Measurements from ENCODE around the gene PCCB. TPM values are rescaled to one million over a fixed set of nuclear protein-coding genes. Genes with fewer than 3 reads are reported as not detected.
"Not testable (repeated sequence)": the region's sequence is repeated elsewhere in the genome, so short reads cannot be mapped to it uniquely, and the experiment has no call there.

PCCB gene
- total RNA-seq, 2 donors from 2014 or later = 43.9 to 53.5 TPM

DNA sequence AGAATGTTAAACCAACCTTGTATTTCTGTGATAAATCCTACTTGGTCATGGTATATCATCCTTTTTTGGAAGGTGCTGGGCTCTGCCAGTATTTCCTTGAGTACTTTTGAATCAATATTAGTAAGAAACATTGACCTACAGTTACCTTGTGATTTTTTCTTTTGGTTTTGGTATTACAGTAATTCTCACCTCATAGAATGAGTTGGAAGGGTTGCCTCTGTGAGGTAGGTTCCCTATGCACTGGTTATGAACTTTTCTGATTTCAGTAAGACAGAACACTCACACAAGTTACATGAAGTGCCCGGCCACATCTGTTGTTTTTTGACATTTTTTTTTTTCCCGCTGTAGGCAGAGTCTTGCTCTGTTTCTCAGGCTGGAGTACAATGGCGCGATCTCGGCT, 20.0 kb downstream of the PCCB start:
- Mint-ChIP-seq H3K36me3 (ENCODE audit: insufficient read depth in 2 of 2) (peaks cover 4 to 16% of the 10 kb centered on the region in 2 donors), H3K9me3 (no peaks in the 10 kb centered on the region), H3K27me3 (ENCODE audit: low read depth) (no peaks in the 10 kb centered on the region), H3K27ac (no peak overlapping the region), H3K4me1 (ENCODE audit: low read depth) (peaks cover 44% of the 10 kb centered on the region), H3K4me3 (peak overlapping the region in 1 of 2 donors; percentile 22)
- DNase-seq (no peak), ATAC-seq (replicated peaks in 1 of 2) (peak; percentile 87 to 93)

GRCh38 chr3:136271626-136272025, 21.5 kb downstream of the PCCB start:
- ATAC-seq (replicated peaks in 1 of 2); H3K4me3 Mint-ChIP-seq; H3K9me3 Mint-ChIP-seq; H3K27ac Mint-ChIP-seq; H3K27me3 Mint-ChIP-seq (ENCODE audit: low read depth); DNase-seq: not testable (repeated sequence)
- peaks cover 42% of the 10 kb centered on the region for H3K4me1 Mint-ChIP-seq (ENCODE audit: low read depth)
- peaks cover 2 to 14% of the 10 kb centered on the region in 2 donors for H3K36me3 Mint-ChIP-seq (ENCODE audit: insufficient read depth in 2 of 2)

DNA sequence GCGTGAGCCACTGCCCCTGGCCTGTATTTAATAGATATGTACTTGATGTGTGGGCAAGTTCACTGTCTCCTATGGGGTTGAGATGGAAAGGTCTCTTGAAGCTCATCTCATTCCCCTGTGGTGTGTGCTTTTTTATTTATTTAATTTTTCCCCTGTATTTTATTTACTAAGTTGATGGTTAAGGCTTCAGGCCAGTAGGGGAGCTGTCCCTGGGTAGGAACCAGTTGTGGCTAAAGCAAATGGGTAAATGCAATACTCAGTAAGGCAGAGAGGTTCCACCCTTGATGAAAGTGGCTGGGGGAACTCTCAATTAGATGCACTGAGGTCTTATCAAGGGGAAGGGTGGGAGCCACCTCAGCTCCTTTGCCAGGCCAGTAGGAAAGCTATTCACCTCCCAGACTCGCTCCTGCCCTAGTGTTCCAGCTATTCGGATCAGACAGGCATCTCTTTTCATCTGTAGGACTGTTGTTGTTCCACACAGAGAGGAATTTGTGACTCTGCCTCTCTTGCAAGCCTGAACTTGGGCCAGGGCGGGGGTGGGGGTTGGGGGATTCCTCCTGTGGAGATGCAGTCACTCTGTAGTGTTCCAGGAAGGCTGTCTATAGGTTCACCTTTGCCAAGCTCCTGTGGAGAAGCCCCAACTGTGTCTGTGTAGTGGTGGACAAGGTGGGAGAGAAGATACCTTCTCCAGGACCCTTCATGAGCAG, 26.1 kb downstream of the PCCB start:
- Mint-ChIP-seq H3K27me3 (ENCODE audit: low read depth) (no peaks in the 10 kb centered on the region), H3K27ac (no peak overlapping the region), H3K9me3 (peaks cover 6 to 10% of the 10 kb centered on the region in 2 donors), H3K4me3 (no peak overlapping the region), H3K36me3 (ENCODE audit: insufficient read depth in 2 of 2) (peaks cover 14 to 41% of the 10 kb centered on the region in 2 donors), H3K4me1 (ENCODE audit: low read depth) (peaks cover 29% of the 10 kb centered on the region)
- ATAC-seq (replicated peaks in 1 of 2) (no peak), DNase-seq (no peak)

- H3K4me3 Mint-ChIP-seq = no peak overlapping the region
- H3K9me3 Mint-ChIP-seq = peaks cover 8 to 12% of the 10 kb centered on the region in 2 donors
- ATAC-seq (replicated peaks in 1 of 2) (no peak), DNase-seq (no peak)
- H3K36me3 Mint-ChIP-seq (ENCODE audit: insufficient read depth in 2 of 2) = peaks cover 17 to 47% of the 10 kb centered on the region in 2 donors
- no peak overlapping the region for H3K27ac Mint-ChIP-seq
- H3K4me1 Mint-ChIP-seq (ENCODE audit: low read depth) = peaks cover 20% of the 10 kb centered on the region
- H3K27me3 Mint-ChIP-seq (ENCODE audit: low read depth) = no peaks in the 10 kb centered on the region
These were observed 27.0 kb downstream of the PCCB start for GRCh38 chr3:136277115-136277514.

- DNase-seq (no peak), ATAC-seq (replicated peaks in 1 of 2) (no peak)
- peaks cover 8 to 12% of the 10 kb centered on the region in 2 donors for H3K9me3 Mint-ChIP-seq
- no peaks in the 10 kb centered on the region for H3K27me3 Mint-ChIP-seq (ENCODE audit: low read depth)
- peaks cover 17 to 50% of the 10 kb centered on the region in 2 donors for H3K36me3 Mint-ChIP-seq (ENCODE audit: insufficient read depth in 2 of 2)
- H3K4me3 Mint-ChIP-seq = no peak overlapping the region
- H3K27ac Mint-ChIP-seq = no peak overlapping the region
- H3K4me1 Mint-ChIP-seq (ENCODE audit: low read depth) = peaks cover 14% of the 10 kb centered on the region
These were observed 27.5 kb downstream of the PCCB start for GRCh38 chr3:136277634-136278033.

GRCh38 chr3:136279092-136279491, 29.0 kb downstream of the PCCB start:
- H3K4me3 Mint-ChIP-seq = no peak overlapping the region

DNA sequence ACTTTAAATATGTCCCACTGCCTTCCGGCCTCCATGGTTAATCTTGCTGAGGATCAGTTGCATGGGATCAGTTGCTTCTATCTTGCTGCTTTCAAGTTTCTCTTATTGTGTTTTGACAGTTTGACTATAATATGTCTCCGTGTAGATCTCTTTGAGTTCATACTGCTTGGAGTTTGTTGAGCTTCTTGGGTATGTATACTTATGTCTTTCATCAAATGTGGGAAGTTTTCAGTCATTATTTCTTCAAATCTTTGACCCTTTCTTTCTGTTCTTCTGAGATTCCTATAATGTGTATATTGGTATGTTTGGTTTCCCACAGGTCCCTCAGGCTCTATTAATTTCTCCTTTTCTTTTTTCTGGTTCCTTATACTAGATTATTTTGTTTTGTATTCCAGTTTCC, 30.8 kb downstream of the PCCB start:
- no peak for DNase-seq
- Mint-ChIP-seq H3K4me1 (ENCODE audit: low read depth) (no peaks in the 10 kb centered on the region), H3K36me3 (ENCODE audit: insufficient read depth in 2 of 2) (peaks cover 23 to 45% of the 10 kb centered on the region in 2 donors), H3K27ac (no peak overlapping the region), H3K27me3 (ENCODE audit: low read depth) (no peaks in the 10 kb centered on the region), H3K9me3 (peaks cover 8 to 12% of the 10 kb centered on the region in 2 donors), H3K4me3 (no peak overlapping the region)
- no peak for ATAC-seq (replicated peaks in 1 of 2)

More at GRCh38 chr3:136279092-136279491, 29.0 kb downstream of the PCCB start:
- Mint-ChIP-seq H3K36me3 (ENCODE audit: insufficient read depth in 2 of 2) (peaks cover 18 to 45% of the 10 kb centered on the region in 2 donors), H3K4me1 (ENCODE audit: low read depth) (peaks cover 8% of the 10 kb centered on the region), H3K27me3 (ENCODE audit: low read depth) (no peaks in the 10 kb centered on the region), H3K27ac (no peak overlapping the region), H3K9me3 (peaks cover 8 to 12% of the 10 kb centered on the region in 2 donors)
- ATAC-seq (replicated peaks in 1 of 2) = no peak
- no peak for DNase-seq

DNA sequence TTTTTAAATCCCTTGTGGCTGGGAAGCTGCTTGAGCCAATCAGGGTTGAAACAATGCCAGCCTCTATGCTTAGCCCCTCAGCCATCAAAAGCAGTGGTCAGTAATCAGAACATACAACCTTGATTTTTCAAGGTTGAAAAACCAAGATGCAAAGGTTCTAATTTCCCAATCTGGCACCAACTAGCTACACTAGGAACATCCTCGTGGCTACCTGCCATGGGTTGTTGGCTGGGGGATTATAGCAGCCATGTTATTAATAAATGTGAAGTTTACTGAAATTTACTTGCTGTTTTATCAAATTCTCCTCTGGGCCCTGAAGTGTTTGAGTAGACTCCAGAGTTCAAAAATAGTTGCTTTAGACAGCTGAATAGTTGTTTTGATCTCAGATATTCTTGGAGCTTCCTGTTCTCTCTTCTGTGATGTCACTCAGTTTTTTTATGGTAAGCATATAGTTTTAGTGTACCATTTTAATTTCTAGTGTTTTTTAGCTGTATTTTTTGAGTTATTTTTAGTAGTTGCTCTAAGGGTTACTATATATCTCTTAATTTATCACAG, 31.9 kb downstream of the PCCB start:
- peaks cover 8 to 12% of the 10 kb centered on the region in 2 donors for H3K9me3 Mint-ChIP-seq
- no peak overlapping the region for H3K27ac Mint-ChIP-seq
- no peaks in the 10 kb centered on the region for H3K27me3 Mint-ChIP-seq (ENCODE audit: low read depth)
- DNase-seq (no peak), ATAC-seq (replicated peaks in 1 of 2) (no peak)
- H3K4me1 Mint-ChIP-seq (ENCODE audit: low read depth) = no peaks in the 10 kb centered on the region
- H3K36me3 Mint-ChIP-seq (ENCODE audit: insufficient read depth in 2 of 2) = peaks cover 20 to 42% of the 10 kb centered on the region in 2 donors
- no peak overlapping the region for H3K4me3 Mint-ChIP-seq

- no peaks in the 10 kb centered on the region for H3K4me1 Mint-ChIP-seq (ENCODE audit: low read depth)
- peaks cover 21 to 40% of the 10 kb centered on the region in 2 donors for H3K36me3 Mint-ChIP-seq (ENCODE audit: insufficient read depth in 2 of 2)
- H3K9me3 Mint-ChIP-seq = peaks cover 8 to 11% of the 10 kb centered on the region in 2 donors
- no peaks in the 10 kb centered on the region for H3K27me3 Mint-ChIP-seq (ENCODE audit: low read depth)
- ATAC-seq (replicated peaks in 1 of 2) (no peak), DNase-seq (no peak)
- no peak overlapping the region for H3K4me3 Mint-ChIP-seq
- no peak overlapping the region for H3K27ac Mint-ChIP-seq
These were observed 33.5 kb downstream of the PCCB start for GRCh38 chr3:136283627-136284026.

DNA sequence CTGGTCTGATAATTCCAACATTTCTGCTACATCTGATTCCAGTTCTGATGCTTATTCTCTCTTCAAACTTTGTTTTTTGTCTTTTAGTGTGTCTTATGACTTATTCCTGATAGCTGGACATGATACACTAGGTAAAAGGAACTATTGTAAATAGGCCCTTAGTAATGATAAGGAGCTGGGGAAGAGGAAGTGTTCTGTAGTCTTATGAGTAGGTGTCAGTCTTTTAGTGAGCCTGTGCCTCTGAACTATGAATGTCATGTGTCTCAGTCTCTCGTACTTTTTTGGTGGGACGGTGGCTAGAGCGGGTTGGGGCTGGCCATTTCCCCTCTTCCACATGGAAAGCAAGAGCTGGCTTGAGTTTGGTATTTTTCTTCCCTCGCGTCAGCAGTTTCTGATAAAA, 41.2 kb downstream of the PCCB start:
- no peaks in the 10 kb centered on the region for H3K27me3 Mint-ChIP-seq (ENCODE audit: low read depth)
- H3K27ac Mint-ChIP-seq = no peak overlapping the region
- H3K36me3 Mint-ChIP-seq (ENCODE audit: insufficient read depth in 2 of 2) = peaks cover 6 to 15% of the 10 kb centered on the region in 2 donors
- peaks cover 4% of the 10 kb centered on the region for H3K4me1 Mint-ChIP-seq (ENCODE audit: low read depth)
- no peaks in the 10 kb centered on the region for H3K9me3 Mint-ChIP-seq
- DNase-seq (no peak), ATAC-seq (replicated peaks in 1 of 2) (no peak)
- no peak overlapping the region for H3K4me3 Mint-ChIP-seq

DNA sequence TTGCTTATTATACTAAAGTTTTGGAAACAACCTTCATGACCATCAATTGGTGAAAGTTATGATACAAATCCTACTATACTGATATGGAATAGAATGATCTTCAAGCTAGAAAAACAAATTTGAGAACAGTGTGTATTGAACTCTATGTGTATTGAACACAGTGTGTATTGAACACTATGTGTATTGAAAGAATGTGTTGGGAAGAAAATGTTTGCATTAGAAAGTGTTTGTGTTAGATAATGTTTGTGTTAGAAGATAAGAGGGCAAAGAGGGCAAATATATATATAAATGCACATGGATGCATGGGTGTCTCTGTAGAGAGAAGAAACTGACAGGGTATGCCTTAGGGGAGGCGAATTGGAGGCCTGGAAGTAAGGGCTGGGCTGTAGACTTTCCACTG, 42.4 kb downstream of the PCCB start:
- Mint-ChIP-seq H3K27me3 (ENCODE audit: low read depth) (no peaks in the 10 kb centered on the region), H3K9me3 (no peaks in the 10 kb centered on the region), H3K4me1 (ENCODE audit: low read depth) (peaks cover 4% of the 10 kb centered on the region), H3K36me3 (ENCODE audit: insufficient read depth in 2 of 2) (peaks cover 4 to 11% of the 10 kb centered on the region in 2 donors), H3K4me3 (no peak overlapping the region), H3K27ac (no peak overlapping the region)
- DNase-seq (no peak), ATAC-seq (replicated peaks in 1 of 2) (no peak)

- Mint-ChIP-seq H3K27me3 (ENCODE audit: low read depth) (no peaks in the 10 kb centered on the region), H3K4me1 (ENCODE audit: low read depth) (peaks cover 4% of the 10 kb centered on the region), H3K27ac (no peak overlapping the region), H3K4me3 (no peak overlapping the region), H3K9me3 (no peaks in the 10 kb centered on the region), H3K36me3 (ENCODE audit: insufficient read depth in 2 of 2) (peaks cover 4 to 15% of the 10 kb centered on the region in 2 donors)
- DNase-seq = no peak
- no peak for ATAC-seq (replicated peaks in 1 of 2)
These were observed 43.1 kb downstream of the PCCB start for GRCh38 chr3:136293279-136293678.

DNA sequence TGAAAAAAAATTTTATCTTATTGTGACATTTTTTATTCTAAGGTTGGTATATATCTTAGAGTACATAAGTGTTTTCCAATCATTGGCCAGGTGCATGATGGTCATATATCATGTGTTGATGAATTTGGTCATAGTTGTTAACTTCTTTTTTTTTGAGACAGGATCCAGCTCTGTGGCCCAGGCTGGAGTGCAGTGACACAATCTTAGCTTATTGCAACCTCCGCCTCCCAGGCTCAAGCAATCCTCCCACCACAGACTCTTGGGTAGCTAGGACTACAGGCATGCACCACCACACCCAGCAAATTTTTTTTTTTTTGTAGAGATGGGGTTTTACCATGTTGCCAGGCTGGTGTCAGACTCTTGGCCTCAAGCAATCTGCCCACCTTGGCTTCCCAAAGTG, 44.0 kb downstream of the PCCB start:
- H3K9me3 Mint-ChIP-seq = no peaks in the 10 kb centered on the region
- H3K4me1 Mint-ChIP-seq (ENCODE audit: low read depth) = peaks cover 4% of the 10 kb centered on the region
- no peak overlapping the region for H3K4me3 Mint-ChIP-seq
- DNase-seq (no peak), ATAC-seq (replicated peaks in 1 of 2) (no peak)
- H3K27ac Mint-ChIP-seq = no peak overlapping the region
- H3K27me3 Mint-ChIP-seq (ENCODE audit: low read depth) = no peaks in the 10 kb centered on the region
- peaks cover 4 to 17% of the 10 kb centered on the region in 2 donors for H3K36me3 Mint-ChIP-seq (ENCODE audit: insufficient read depth in 2 of 2)

All from activated T-cell treated with anti-CD3 and anti-CD28 coated beads, Interleukin-2, amount 50 U/mL, for 72 hours (primary cell).